HepG2 (cell line): Measurements from ENCODE around the gene AIDA. TPM values are rescaled to one million over a fixed set of nuclear protein-coding genes. Genes with fewer than 3 reads are reported as not detected.

Source experiments
- CBX1 ChIP-seq: IDR thresholded peaks from one replicate; pipeline ENCODE4 v1.6.1; 2016; ENCODE audit warnings: antibody characterized with exemption, low read depth
- CEBPB ChIP-seq: IDR thresholded peaks from 2 replicates; pipeline ENCODE4 v1.6.1; 2011; ENCODE audit warnings: low read depth, low read length, improper control_type of control experiment, borderline replicate concordance
- DR1 ChIP-seq: sonication (generic); formaldehyde crosslinking; IDR thresholded peaks from 2 replicates; pipeline ENCODE4 v1.8.0; 2021; ENCODE audit warnings: mild to moderate bottlenecking, missing genetic modification reagents, inconsistent platforms
- ELF1 ChIP-seq: sonication (generic); formaldehyde crosslinking; IDR thresholded peaks from 2 replicates; pipeline ENCODE4 v1.4.0; 2020; ENCODE audit warnings: missing genetic modification reagents
- FOXK1 ChIP-seq: sonication (generic); formaldehyde crosslinking; IDR thresholded peaks from 2 replicates; pipeline ENCODE4 v1.4.0; 2020; ENCODE audit warnings: low read depth, missing genetic modification reagents, borderline replicate concordance
- GATAD1 ChIP-seq: IDR thresholded peaks from 2 replicates; pipeline ENCODE4 v1.6.1; 2016; ENCODE audit warnings: missing genetic modification reagents, missing compliant biosample characterization
- KAT7 ChIP-seq: IDR thresholded peaks from 2 replicates; pipeline ENCODE4 v1.6.1; 2018; ENCODE audit warnings: borderline replicate concordance, missing compliant biosample characterization
- PAX8 ChIP-seq: sonication (generic); formaldehyde crosslinking; IDR thresholded peaks from 2 replicates; pipeline ENCODE4 v1.8.0; 2022; ENCODE audit warnings: mild to moderate bottlenecking, missing genetic modification reagents, borderline replicate concordance
- THAP11 ChIP-seq: IDR thresholded peaks from 2 replicates; pipeline ENCODE4 v1.6.1; 2016; ENCODE audit warnings: missing biosample characterization, missing genetic modification reagents
- ZEB1 ChIP-seq: IDR thresholded peaks from 2 replicates; pipeline ENCODE4 v1.6.1; 2012; ENCODE audit warnings: mild to moderate bottlenecking, low read depth, inconsistent platforms; ENCODE audit not compliant: insufficient replicate concordance
- ZMYM2 ChIP-seq: sonication (generic); formaldehyde crosslinking; IDR thresholded peaks from 2 replicates; pipeline ENCODE4 v1.8.0; 2022; ENCODE audit warnings: mild to moderate bottlenecking, missing genetic modification reagents
- ZNF256 ChIP-seq: sonication (generic); formaldehyde crosslinking; conservative IDR thresholded peaks from 2 replicates; pipeline ENCODE4 v1.4.0; 2020; ENCODE audit warnings: missing genetic modification reagents
- ZNF317 ChIP-seq: sonication (generic); formaldehyde crosslinking; IDR thresholded peaks from 2 replicates; pipeline ENCODE4 v1.5.0; 2020; ENCODE audit warnings: mild to moderate bottlenecking, missing genetic modification reagents
- ZNF501 ChIP-seq: sonication (generic); formaldehyde crosslinking; IDR thresholded peaks from 2 replicates; pipeline ENCODE4 v1.5.1; 2020; ENCODE audit warnings: mild to moderate bottlenecking, moderate library complexity, missing genetic modification reagents
- ZNF747 ChIP-seq: sonication (generic); formaldehyde crosslinking; IDR thresholded peaks from 2 replicates; pipeline ENCODE4 v1.8.1; 2023; ENCODE audit warnings: missing genetic modification reagents, mild to moderate bottlenecking, borderline replicate concordance
- polyA plus RNA-seq, 8 experiments: library from polyadenylated mRNA; depleted of rRNA in 3 of 8; stranded (reverse) in 7 of 8; unstranded in 1 of 8; fragments of >200 nt; fragmentation: Illumina TruSeq in 4 of 8; extraction: Trizol in 4 of 8; gene quantifications; 2 replicates each; pipeline versions ENCODE4 v1.2.1 to v1.2.3, GENCODE V29; 2011 to 2016; ENCODE audit warnings: low read depth in 4 of 8, missing spikeins in 1 of 8, mixed read lengths in 1 of 8; ENCODE audit not compliant: insufficient read depth in 1 of 8
- total RNA-seq, 5 experiments: library from RNA; depleted of rRNA; stranded (reverse); fragments of >200 nt; fragmentation: Illumina TruSeq; extraction: Trizol; gene quantifications; 2 replicates each; pipeline ENCODE4 v1.2.3, GENCODE V29; 2016; ENCODE audit warnings: low read depth in 1 of 5
- TF ChIP-seq, protein P1 (sequence below): sonication (generic); formaldehyde crosslinking; IDR thresholded peaks from 2 replicates; pipeline ENCODE4 v1.5.1; 2020; ENCODE audit warnings: mild to moderate bottlenecking, missing genetic modification reagents, moderate library complexity
- TF ChIP-seq, protein P2 (sequence below): IDR thresholded peaks from 2 replicates; pipeline ENCODE4 v1.6.1; 2018; ENCODE audit warnings: missing genetic modification reagents
- TF ChIP-seq, protein P3 (sequence below): sonication (generic); formaldehyde crosslinking; IDR thresholded peaks from 2 replicates; pipeline ENCODE4 v1.4.0; 2020; ENCODE audit warnings: missing genetic modification reagents
- TF ChIP-seq, protein P4 (sequence below): sonication (generic); formaldehyde crosslinking; IDR thresholded peaks from 2 replicates; pipeline ENCODE4 v1.4.0; 2020; ENCODE audit warnings: mild to moderate bottlenecking, missing genetic modification reagents

AIDA gene
- total and polyA plus RNA-seq, 2 of the 13 experiments (the other 11 are each of a cell fraction or from before 2014, with no cell fraction given), result 17.5 to 35.4 TPM

DNA sequence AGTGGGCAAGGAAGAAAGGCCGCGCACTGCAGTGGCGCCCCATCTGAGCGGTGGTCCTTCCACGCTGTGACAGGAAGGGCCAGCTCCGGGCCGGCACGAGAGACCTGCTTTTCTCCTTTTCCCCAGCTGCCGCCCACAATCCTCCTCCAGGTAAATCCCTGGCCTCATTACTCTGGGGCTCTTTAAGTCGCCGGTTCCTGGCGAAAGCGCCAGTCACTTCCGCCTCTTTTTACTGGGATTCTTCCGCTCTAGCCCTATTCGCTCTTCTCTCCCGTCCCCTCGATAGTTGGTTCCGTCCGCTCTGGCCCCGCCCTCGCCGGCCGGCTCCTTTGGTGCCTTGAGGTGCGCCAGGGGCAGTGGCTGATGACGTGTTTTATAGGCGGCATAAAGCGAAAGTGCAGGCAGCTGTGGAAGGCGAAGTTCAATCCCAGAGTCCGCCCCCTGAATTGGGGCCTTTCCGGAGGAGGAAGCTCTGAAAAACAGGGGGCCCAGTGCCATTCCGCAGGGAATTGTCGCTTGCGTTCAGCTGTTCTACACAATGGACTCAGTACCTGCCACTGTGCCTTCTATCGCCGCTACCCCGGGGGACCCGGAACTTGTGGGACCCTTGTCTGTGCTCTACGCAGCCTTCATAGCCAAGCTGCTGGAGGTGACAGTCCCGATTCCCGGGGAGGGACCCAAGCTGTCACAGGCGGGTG, 68.2 kb downstream of the AIDA start (continued):
- TF ChIP-seq, protein P1, sequence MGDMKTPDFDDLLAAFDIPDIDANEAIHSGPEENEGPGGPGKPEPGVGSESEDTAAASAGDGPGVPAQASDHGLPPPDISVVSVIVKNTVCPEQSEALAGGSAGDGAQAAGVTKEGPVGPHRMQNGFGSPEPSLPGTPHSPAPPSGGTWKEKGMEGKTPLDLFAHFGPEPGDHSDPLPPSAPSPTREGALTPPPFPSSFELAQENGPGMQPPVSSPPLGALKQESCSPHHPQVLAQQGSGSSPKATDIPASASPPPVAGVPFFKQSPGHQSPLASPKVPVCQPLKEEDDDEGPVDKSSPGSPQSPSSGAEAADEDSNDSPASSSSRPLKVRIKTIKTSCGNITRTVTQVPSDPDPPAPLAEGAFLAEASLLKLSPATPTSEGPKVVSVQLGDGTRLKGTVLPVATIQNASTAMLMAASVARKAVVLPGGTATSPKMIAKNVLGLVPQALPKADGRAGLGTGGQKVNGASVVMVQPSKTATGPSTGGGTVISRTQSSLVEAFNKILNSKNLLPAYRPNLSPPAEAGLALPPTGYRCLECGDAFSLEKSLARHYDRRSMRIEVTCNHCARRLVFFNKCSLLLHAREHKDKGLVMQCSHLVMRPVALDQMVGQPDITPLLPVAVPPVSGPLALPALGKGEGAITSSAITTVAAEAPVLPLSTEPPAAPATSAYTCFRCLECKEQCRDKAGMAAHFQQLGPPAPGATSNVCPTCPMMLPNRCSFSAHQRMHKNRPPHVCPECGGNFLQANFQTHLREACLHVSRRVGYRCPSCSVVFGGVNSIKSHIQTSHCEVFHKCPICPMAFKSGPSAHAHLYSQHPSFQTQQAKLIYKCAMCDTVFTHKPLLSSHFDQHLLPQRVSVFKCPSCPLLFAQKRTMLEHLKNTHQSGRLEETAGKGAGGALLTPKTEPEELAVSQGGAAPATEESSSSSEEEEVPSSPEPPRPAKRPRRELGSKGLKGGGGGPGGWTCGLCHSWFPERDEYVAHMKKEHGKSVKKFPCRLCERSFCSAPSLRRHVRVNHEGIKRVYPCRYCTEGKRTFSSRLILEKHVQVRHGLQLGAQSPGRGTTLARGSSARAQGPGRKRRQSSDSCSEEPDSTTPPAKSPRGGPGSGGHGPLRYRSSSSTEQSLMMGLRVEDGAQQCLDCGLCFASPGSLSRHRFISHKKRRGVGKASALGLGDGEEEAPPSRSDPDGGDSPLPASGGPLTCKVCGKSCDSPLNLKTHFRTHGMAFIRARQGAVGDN (CRISPR knock-in tag), result peak; percentile 80
- TF ChIP-seq ZNF501 (CRISPR knock-in tag), result peak; percentile 88
- 0 out of 2 replicates have a peak, but pooled peaks have one; percentile 25 for TF ChIP-seq ZNF256 (CRISPR knock-in tag)
- peak; percentile 78; the same call in 1 of the 2 replicates for TF ChIP-seq KAT7 (CRISPR knock-in tag)
- TF ChIP-seq GATAD1 (CRISPR knock-in tag), result peak; percentile 96
- peak; percentile 96 for TF ChIP-seq ELF1 (CRISPR knock-in tag)
- no peak for TF ChIP-seq CEBPB
- peak; percentile 63 for TF ChIP-seq CBX1
- peak; percentile 93; the same call in 1 of the 2 replicates for TF ChIP-seq ZNF747 (CRISPR knock-in tag)
- peak; percentile 53 for TF ChIP-seq ZEB1
- TF ChIP-seq PAX8, result 0 out of 2 replicates have a peak, but pooled peaks have one; percentile 44
- peak; percentile 78 for TF ChIP-seq DR1
- peak; percentile 12; the same call in 1 of the 2 replicates for TF ChIP-seq ZMYM2 (CRISPR knock-in tag)
- peak; percentile 73 for TF ChIP-seq FOXK1 (CRISPR knock-in tag)
- peak; percentile 93 for TF ChIP-seq THAP11 (CRISPR knock-in tag)
- TF ChIP-seq ZNF317, result peak; percentile 72; the same call in 1 of the 2 replicates
- TF ChIP-seq, protein P2, sequence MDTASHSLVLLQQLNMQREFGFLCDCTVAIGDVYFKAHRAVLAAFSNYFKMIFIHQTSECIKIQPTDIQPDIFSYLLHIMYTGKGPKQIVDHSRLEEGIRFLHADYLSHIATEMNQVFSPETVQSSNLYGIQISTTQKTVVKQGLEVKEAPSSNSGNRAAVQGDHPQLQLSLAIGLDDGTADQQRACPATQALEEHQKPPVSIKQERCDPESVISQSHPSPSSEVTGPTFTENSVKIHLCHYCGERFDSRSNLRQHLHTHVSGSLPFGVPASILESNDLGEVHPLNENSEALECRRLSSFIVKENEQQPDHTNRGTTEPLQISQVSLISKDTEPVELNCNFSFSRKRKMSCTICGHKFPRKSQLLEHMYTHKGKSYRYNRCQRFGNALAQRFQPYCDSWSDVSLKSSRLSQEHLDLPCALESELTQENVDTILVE, result 0 out of 2 replicates have a peak, but pooled peaks have one; percentile 24
- TF ChIP-seq, protein P3, sequence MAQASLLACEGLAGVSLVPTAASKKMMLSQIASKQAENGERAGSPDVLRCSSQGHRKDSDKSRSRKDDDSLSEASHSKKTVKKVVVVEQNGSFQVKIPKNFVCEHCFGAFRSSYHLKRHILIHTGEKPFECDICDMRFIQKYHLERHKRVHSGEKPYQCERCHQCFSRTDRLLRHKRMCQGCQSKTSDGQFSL (CRISPR knock-in tag), result peak; percentile 35; the same call in 1 of the 2 replicates
- TF ChIP-seq, protein P4, sequence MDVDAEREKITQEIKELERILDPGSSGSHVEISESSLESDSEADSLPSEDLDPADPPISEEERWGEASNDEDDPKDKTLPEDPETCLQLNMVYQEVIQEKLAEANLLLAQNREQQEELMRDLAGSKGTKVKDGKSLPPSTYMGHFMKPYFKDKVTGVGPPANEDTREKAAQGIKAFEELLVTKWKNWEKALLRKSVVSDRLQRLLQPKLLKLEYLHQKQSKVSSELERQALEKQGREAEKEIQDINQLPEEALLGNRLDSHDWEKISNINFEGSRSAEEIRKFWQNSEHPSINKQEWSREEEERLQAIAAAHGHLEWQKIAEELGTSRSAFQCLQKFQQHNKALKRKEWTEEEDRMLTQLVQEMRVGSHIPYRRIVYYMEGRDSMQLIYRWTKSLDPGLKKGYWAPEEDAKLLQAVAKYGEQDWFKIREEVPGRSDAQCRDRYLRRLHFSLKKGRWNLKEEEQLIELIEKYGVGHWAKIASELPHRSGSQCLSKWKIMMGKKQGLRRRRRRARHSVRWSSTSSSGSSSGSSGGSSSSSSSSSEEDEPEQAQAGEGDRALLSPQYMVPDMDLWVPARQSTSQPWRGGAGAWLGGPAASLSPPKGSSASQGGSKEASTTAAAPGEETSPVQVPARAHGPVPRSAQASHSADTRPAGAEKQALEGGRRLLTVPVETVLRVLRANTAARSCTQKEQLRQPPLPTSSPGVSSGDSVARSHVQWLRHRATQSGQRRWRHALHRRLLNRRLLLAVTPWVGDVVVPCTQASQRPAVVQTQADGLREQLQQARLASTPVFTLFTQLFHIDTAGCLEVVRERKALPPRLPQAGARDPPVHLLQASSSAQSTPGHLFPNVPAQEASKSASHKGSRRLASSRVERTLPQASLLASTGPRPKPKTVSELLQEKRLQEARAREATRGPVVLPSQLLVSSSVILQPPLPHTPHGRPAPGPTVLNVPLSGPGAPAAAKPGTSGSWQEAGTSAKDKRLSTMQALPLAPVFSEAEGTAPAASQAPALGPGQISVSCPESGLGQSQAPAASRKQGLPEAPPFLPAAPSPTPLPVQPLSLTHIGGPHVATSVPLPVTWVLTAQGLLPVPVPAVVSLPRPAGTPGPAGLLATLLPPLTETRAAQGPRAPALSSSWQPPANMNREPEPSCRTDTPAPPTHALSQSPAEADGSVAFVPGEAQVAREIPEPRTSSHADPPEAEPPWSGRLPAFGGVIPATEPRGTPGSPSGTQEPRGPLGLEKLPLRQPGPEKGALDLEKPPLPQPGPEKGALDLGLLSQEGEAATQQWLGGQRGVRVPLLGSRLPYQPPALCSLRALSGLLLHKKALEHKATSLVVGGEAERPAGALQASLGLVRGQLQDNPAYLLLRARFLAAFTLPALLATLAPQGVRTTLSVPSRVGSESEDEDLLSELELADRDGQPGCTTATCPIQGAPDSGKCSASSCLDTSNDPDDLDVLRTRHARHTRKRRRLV (CRISPR knock-in tag), result no peak
